Thyroid gland (tissue), 4 donors: ENCODE data around the gene DIP2C. TPM values are rescaled to one million over a fixed set of nuclear protein-coding genes. Genes with fewer than 3 reads are reported as not detected.
A peak's percentile ranks its signal among the peaks of the same experiment; 100 is the strongest.
"Not testable (repeated sequence)": the region's sequence is repeated elsewhere in the genome, so short reads cannot be mapped to it uniquely, and the experiment has no call there.

Source experiments
- DNase-seq, 2 donors: peaks; one replicate each; pipeline ENCODE4 v3.0.0-alpha.2; 2019
- H3K27ac ChIP-seq, 3 donors: fragments of 200-600 bp; sonication (generic); 1 replicate in 2 of 3; 2 replicates in 1 of 3; pipeline ENCODE4 v1.5.1; 2016 to 2019; ENCODE audit warnings: mild to moderate bottlenecking in 1 of 3, moderate library complexity in 1 of 3
- H3K27me3 ChIP-seq: fragments of 200-600 bp; sonication (generic); one replicate; pipeline ENCODE4 v1.5.1; 2019
- H3K36me3 ChIP-seq, 2 donors: fragments of 200-600 bp; sonication (generic); one replicate each; pipeline ENCODE4 v1.5.1; 2016 to 2019
- H3K4me1 ChIP-seq, 2 donors: fragments of 200-600 bp; sonication (generic); one replicate each; pipeline ENCODE4 v1.5.1; 2017 to 2019
- H3K4me3 ChIP-seq, 3 donors: fragments of 200-600 bp; sonication (generic); replicated peaks in 1 of 3; 1 replicate in 2 of 3; 2 replicates in 1 of 3; pipeline ENCODE4 v1.5.1; 2016; ENCODE audit warnings: mild to moderate bottlenecking in 1 of 3
- H3K9me3 ChIP-seq: fragments of 200-600 bp; sonication (generic); one replicate; pipeline ENCODE4 v1.5.1; 2017
- CTCF ChIP-seq, 6 experiments: fragments of 200-600 bp in 3 of 6; fragments of 450-650 bp in 3 of 6; sonication (generic) in 3 of 6; IDR thresholded peaks; one replicate each; pipeline ENCODE4 v1.5.1; 2016 to 2019; ENCODE audit warnings: antibody characterized with exemption in 6 of 6, mild to moderate bottlenecking in 2 of 6, inconsistent platforms in 1 of 6, moderate library complexity in 1 of 6
- POLR2A ChIP-seq, 2 donors: fragments of 450-650 bp; IDR thresholded peaks; one replicate each; pipeline ENCODE4 v1.6.1; 2017; ENCODE audit warnings: antibody characterized with exemption in 2 of 2, mild to moderate bottlenecking in 2 of 2, moderate library complexity in 1 of 2
- WGBS, 2 donors: methylation state at CpG; one replicate each; pipeline ENCODE4 v1.1.5; 2017; 5-methylcytosine and 5-hydroxymethylcytosine counted together
- intact Hi-C: fragments of 100-400 bp; cut with DNase I; formaldehyde crosslinking; loops from one replicate; pipeline ENCODE4 v1.15.1; 2023
- total RNA-seq, 4 donors: library from RNA; depleted of rRNA; stranded (reverse); fragments of >200 nt; gene quantifications; one replicate each; pipeline ENCODE4 v1.2.3, GENCODE V29; 2016

Gene DIP2C
- total RNA-seq, 4 donors from 2014 or later, result 11.4 to 14.6 (median 12.3) TPM

GRCh38 chr10:326894-327635, 362.4 kb downstream of the DIP2C start:
- Histone ChIP-seq H3K4me1 (no peaks in the 10 kb centered on the region), H3K9me3 (no peaks in the 10 kb centered on the region), H3K27me3 (no peaks in the 10 kb centered on the region), H3K36me3 (peaks cover 7 to 10% of the 10 kb centered on the region in 2 donors), H3K4me3 (no peak overlapping the region), H3K27ac (no peak overlapping the region)
- 93% methylated on average over 29 of the region's 29 CpGs for WGBS, 2 donors
- intact Hi-C loops, result no loop called here
- DNase-seq, result no peak
- TF ChIP-seq POLR2A (IDR thresholded peaks at IDR 0.05) (no peak), CTCF (IDR thresholded peaks at IDR 0.05) (no peak)

GRCh38 chr10:326350-326749, 363.1 kb downstream of the DIP2C start:
- no peaks in the 10 kb centered on the region for H3K9me3 ChIP-seq
- no peak for DNase-seq
- TF ChIP-seq POLR2A (IDR thresholded peaks at IDR 0.05) (no peak), CTCF (IDR thresholded peaks at IDR 0.05) (no peak)
- no peak overlapping the region for H3K27ac ChIP-seq
- intact Hi-C loops, result no loop called here
- WGBS, 2 donors, result 86 to 88% methylated on average over 11 of the region's 11 CpGs
- no peak overlapping the region for H3K4me3 ChIP-seq
- H3K4me1 ChIP-seq, result no peaks in the 10 kb centered on the region
- H3K36me3 ChIP-seq, result peaks cover 7 to 10% of the 10 kb centered on the region in 2 donors
- no peaks in the 10 kb centered on the region for H3K27me3 ChIP-seq

- H3K9me3 ChIP-seq, result no peaks in the 10 kb centered on the region
- H3K4me3 ChIP-seq, result no peak overlapping the region
- no peaks in the 10 kb centered on the region for H3K4me1 ChIP-seq
- TF ChIP-seq CTCF (IDR thresholded peaks at IDR 0.05) (no peak), POLR2A (IDR thresholded peaks at IDR 0.05) (no peak)
- H3K27me3 ChIP-seq, result no peaks in the 10 kb centered on the region
- intact Hi-C loops, result no loop called here
- peaks cover 7 to 10% of the 10 kb centered on the region in 2 donors for H3K36me3 ChIP-seq
- no peak overlapping the region for H3K27ac ChIP-seq
- no peak for DNase-seq
- WGBS, 2 donors, result 94 to 96% methylated on average over 8 of the region's 8 CpGs
These were observed 364.2 kb downstream of the DIP2C start for GRCh38 chr10:325282-325681.

GRCh38 chr10:324593-324992, 364.9 kb downstream of the DIP2C start:
- no peak for TF ChIP-seq POLR2A (IDR thresholded peaks at IDR 0.05)
- no peak for TF ChIP-seq CTCF (IDR thresholded peaks at IDR 0.05)
- Histone ChIP-seq H3K4me3 (no peak overlapping the region), H3K9me3 (no peaks in the 10 kb centered on the region), H3K36me3 (peaks cover 7 to 10% of the 10 kb centered on the region in 2 donors), H3K27me3 (no peaks in the 10 kb centered on the region), H3K4me1 (no peaks in the 10 kb centered on the region), H3K27ac (no peak overlapping the region)
- DNase-seq, result no peak
- intact Hi-C loops, result no loop called here
- 92 to 96% methylated on average over 15 of the region's 15 CpGs for WGBS, 2 donors

- peak; percentile 31 to 51 for DNase-seq
- Histone ChIP-seq H3K36me3 (peaks cover 7 to 10% of the 10 kb centered on the region in 2 donors), H3K27me3 (no peaks in the 10 kb centered on the region), H3K9me3 (no peaks in the 10 kb centered on the region), H3K27ac (no peak overlapping the region), H3K4me3 (no peak overlapping the region), H3K4me1 (no peaks in the 10 kb centered on the region)
- peak in 1 of 2 donors; percentile 33 for TF ChIP-seq POLR2A (IDR thresholded peaks at IDR 0.05)
- TF ChIP-seq CTCF (IDR thresholded peaks at IDR 0.05), result no peak
- intact Hi-C loops, result no loop called here
- WGBS, 2 donors, result 71 to 78% methylated on average over 15 of the region's 15 CpGs
These were observed 365.7 kb downstream of the DIP2C start for GRCh38 chr10:323651-324293.

GRCh38 chr10:323046-323445, 366.4 kb downstream of the DIP2C start:
- H3K27me3 ChIP-seq, H3K9me3 ChIP-seq, H3K36me3 ChIP-seq, DNase-seq, H3K27ac ChIP-seq, H3K4me1 ChIP-seq, intact Hi-C loops, H3K4me3 ChIP-seq: not testable (repeated sequence)
- WGBS, 2 donors, result 85 to 94% methylated on average over 13 to 24 of the region's 43 CpGs
